Measurements from ENCODE around the gene SYDE2.
"Not testable (repeated sequence)": the region's sequence is repeated elsewhere in the genome, so short reads cannot be mapped to it uniquely, and the experiment has no call there.

The SYDE2 gene

DNA sequence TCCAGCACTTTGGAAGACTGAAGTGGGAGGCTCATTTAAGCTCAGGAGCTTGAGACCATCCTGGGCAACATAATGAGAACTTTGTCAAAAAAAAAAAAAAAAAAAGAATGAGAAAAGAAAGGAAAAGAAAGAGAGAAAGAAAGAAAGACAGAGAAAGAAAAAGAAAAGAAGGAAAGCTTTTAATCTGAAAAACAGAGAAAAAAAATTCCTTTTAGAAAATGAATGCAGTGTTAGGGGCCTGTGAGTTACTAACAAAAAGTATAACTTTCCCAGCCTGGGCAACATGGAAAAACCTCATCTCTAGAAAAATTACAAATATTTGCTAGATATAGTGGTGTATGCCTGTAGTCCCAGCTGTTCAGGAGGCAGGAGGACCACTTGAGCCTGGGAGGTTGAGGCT lies 15.9 kb upstream of the SYDE2 start:
- no peak for DNase-seq

DNA sequence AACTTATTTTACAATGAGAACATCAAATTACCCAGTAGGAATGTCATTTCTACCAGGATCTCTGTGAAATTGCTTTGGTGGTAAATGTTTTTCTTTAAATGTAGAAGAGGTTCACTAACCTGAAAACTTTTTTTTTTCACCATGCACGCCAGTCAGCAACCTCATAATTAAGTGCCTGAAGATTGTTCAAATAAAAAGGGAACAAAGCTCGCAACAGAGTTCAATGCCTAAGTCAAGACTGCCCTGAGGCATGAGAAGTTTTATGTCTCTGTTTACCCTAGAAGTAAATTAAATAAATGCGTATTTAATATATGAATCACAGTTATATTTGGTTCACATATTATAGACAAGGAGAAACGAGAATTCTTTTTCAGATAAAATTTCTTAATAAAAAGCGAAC lies 13.8 kb upstream of the SYDE2 start:
- no peak for DNase-seq

DNA sequence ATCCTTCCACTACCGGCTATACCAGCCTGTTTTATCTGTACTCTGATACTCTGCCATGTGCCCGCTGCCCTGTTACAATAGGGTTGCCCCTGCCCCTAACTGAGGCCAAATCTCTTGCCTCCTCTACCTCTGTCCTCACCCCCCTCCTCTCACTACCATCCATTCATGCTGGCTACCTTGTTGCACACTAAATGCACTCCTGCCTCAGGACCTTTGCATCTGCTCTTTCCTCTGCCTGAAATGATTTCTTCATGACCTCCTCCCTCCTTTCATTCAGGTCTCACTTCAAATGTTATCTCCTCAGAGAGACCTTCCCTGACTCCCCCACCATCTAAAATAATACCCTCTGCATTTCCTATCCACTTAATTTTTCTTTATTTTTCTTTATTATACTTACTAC lies 7.7 kb upstream of the SYDE2 start:
- no peak for DNase-seq

DNA sequence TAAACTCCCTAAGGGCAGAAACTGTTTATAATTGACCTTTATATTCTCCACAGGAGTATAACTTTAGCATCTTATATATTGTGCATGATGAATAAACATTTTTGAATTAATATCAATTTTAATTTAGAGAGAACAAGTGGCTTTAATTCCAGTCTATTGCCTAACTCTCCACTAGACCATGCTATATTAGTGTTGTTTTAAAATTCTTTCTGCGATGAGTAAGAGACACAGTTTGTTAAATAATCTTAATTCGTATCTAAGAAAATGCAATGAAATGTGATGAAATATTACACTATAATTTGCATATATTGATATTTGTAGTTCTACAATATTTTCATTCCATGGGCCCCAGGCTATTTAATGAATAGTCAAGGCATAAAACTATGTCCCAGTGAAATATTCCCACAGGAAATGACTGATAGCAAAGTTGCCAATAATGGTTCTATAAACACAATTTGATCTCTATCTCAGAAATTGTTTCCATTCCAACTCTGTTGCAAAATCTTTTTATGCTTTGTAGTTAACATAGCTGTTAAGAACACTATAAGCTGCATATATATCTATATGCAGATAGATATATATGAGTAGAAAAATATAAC lies 2.9 kb upstream of the SYDE2 start:
- DNase-seq = no peak

DNA sequence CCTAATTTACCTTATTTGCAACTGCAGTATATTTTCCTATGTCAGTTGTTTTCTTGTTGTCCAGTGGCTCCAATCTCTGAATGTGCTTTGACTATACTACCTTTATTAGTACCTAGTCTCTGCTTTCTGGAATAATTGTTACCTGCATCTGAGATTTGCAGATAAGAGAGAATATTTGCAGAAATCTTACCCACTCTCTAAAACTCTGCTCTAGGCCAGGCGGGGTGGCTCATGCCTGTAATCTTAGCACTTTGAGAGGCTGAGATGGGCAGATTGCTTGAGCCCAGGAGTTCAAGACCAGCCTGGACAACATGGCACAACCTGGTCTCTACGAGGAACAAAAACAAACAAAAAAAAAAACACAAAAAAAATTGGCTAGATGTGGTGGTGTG lies 2.0 kb upstream of the SYDE2 start:
- no peak for DNase-seq

DNA sequence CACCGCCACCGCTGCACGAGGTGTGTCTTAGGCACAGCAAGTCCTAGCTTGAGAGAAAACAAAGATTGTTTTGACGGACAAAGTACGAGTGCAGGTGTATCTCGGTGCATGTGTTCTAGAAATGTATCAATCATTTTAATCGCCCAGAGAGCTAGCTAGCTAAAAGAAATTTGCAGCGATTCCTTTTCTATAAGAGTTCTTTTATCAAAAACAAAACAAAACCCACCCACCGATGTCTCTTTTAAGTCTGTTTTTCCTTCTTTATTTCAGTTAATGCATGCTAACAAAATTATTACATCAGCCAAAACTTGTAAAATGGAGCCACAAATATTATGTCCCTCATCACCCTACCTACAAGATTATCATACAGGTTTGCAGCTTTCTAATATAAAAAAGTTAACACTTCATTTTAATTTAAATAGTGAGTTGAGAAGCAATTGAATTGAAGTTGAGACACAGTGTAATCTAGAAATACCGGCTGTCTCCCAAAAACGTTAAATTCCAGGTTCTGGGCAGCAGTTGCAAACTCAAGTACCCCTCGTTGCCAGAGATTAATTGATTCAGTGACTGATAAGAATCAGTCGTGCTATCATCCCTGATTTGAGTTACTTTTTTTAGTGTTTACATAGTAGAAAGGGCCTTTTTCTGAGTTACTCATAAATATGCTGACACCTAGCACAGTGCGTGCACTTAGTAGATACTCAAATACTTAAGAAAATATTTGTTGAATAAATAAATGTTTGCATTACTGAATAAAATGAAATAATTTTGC lies 1.5 kb upstream of the SYDE2 start:
- DNase-seq = no peak

DNA sequence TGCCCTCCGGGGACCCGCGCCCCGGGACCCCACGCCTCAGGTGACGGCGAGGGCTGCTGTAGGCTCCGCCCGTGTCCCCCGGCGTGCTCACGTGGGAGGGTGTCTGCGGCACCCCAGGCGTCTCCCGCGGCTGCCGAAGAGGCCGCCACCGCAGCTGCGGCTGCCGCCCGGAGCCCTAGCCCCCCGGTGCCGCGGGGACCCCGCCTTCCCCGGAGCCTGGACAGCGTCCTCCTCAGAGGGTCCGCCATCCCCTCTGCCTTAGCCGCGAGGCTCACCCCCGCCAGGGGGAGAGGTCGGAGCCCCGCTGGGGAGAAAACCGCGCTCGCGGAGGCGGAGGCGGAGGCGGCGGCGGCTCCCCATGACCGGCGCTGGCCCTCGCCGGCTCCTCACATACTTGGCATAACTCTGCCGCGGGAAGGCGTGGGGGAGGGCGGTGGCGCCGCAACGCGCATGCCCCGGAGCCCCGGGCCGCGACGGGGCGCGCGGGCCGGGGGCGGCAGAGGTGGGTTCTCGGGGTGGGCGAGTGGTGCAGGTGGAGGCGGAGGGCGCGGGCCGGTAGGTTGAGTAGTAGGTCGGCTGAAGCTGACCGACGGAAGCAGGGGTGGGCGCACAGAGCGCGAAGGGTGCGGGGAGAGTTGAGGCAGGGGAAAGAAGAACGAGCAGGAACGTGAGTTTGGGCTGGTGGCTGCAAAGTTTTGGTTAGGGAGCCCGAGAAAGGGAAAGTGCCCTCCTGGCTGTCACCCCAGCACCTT lies 700 bp upstream of the SYDE2 start:
- no peak for DNase-seq

DNA sequence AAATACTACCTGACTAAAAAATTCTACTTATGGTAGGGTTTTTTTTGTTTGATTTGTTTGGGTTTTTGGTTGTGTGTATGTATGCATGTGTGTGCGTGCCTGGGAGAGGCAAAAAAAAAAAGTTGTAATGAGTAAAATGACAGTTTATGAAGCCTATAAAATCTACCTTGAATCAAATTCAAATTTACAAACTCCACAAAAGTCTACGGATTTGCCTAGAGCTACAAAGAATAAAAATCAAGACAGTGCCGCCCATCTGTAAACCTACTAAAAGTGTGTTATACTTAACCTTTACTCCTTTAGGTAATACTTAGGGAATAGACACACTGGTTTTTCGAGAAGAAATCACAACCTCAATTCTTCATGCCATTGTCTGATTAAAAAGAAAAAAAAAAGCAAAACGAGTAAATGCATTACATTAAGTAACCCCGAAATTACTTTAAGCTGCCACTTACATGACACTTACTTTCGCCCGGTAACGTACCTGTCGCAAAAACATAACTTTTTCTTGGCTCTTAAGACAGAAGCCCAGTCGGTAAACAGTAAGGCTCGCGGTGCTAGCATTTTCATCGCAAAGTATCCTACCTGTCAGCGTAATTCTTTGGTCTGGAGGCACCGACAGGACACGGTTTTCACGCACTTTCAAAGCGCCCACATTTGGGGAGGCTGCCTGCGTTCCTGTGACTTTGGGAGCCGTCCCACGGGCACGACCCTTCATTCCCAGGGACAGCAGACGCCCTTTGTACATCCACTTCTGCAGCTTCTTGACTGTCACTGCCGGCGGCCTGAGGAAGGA lies 951 bp downstream of the SYDE2 start:
- DNase-seq = no peak

DNA sequence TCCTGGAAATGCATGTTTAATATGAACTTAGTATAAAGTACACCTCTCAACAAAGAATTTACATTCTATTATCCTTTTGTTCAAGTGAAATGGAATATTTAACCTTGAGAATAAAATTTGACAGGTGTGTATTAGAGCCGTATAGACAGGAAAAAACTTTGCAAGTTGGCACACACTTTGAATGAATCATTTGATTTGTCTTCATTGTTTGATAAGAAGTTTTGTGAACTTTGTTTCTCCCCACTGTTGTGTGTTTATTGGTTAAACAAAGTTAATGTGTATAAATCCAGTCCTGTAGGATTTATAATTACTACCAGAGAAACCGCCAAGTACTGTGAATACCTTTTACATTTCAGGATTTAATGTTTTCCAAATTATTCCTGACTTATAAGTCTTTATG lies 2.0 kb downstream of the SYDE2 start:
- DNase-seq = no peak

DNA sequence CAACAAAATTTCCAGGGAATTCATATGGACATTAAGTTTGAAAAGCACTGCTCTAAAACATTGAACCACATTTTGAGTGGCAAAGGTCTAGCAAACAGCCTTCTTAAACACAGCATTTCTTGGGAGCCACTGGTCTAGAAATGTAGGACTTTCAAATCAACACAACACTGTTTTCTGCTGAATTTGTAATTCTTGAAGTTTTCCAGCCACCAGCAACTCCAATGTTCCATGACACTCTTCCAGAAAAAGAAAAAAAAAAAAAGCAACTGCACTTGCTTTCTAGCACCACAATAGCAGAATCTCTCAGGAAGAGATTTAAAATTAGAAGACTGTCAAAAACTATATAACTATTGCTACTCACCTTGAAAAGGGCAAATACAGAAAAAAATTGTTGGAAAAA lies 4.5 kb downstream of the SYDE2 start:
- no peak for DNase-seq

DNA sequence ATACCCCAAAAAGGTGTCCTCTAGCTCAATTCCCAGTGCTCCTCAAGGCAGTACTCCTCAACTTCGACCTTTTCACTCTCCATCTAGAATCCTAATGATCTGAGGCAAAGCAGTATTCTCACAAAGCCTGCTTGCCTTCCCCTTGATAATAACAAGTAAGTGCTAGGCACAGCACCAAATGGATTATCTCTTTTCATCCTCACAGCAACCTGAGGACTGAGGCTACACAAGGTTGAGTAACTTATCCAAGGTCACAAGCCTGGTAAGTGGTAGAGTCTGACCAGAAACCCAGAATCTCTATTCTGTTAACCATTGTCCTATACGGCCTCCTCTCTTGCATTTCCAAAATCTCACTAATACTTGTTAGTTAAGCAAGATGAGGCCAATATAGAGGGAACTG lies 5.1 kb downstream of the SYDE2 start:
- DNase-seq = no peak

DNA sequence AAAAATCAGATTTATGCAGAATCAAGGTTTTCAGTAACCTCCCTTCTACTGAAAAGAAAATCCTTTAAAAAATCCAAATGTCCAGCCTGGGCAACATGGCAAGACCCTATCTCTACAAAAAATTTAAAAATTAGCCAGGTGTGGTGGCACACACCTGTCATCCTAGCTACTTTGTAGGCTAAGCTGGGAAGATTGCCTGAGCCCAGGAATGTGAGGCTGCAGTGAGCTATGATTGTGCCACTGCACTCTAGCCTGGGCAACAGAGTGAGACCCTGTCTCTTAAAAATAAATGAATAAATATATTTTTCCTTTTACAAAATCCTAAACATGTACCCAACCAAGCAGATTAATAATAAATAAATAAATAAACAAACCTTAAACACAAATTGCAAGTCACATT lies 8.7 kb downstream of the SYDE2 start:
- DNase-seq = not testable (repeated sequence)

DNA sequence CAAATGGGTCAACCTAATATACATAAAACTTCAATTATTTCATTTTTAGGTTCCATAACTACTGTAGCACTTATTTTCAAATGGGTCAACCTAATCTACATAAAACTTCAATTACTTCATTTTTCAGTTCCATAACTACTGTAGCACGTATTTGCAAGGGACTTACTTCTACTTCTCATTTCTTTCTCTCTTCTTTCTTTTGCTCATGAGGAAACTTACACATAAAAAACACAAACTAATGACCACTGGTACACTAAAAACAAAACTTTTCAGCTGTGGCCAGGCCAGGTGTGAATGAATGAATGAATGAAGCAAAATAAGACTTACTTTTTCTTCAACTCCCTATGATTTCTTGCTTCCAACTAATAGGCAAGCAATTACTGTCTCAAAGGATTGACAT lies 11.7 kb downstream of the SYDE2 start:
- DNase-seq = no peak

DNA sequence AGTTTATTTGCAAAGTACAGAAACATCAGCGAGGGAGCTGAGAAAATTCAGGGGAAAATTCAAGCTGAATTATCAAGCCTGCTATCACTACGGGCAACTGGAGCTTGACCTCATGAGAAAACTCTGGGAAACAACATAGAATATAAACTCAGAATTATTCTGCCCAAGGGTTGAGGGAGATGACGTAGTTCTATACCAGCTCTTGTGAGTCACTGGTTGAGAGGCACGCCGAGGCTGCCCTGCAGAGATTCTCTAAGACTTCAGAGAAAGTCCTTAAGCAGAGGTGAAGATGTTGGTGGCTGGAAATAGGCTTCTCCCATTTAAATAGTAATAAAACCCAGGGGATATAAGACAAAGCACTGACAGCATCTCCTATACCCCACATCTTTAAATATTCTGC lies 12.3 kb downstream of the SYDE2 start:
- DNase-seq = no peak

DNA sequence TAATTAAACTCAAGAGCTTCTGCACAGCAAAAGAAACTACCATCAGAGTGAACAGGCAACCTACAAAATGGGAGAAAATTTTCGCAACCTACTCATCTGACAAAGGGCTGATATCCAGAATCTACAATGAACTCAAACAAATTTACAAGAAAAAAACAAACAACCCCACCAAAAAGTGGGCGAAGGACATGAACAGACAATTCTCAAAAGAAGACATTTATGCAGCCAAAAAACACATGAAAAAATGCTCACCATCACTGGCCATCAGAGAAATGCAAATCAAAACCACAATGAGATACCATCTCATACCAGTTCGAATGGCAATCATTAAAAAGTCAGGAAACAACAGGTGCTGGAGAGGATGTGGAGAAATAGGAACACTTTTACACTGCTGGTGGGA lies 13.8 kb downstream of the SYDE2 start:
- DNase-seq = not testable (repeated sequence)

DNA sequence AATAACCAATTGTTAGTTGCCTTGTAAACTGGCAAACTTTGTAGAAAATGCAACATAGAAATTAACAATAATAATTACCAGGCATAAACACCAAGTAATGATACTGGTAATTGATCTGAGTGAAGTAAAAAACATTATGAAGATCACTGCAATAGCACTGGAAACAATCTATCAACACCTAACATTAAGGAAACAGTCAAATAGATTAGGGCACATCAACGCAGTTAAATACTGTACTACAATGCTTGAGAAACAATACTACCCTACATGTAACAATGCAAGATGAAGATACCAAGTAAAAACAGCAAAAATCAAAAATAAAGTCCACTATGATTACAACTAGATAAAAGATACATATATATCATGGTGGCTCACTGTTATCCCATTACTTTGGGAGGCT lies 16.6 kb downstream of the SYDE2 start:
- no peak for DNase-seq

DNA sequence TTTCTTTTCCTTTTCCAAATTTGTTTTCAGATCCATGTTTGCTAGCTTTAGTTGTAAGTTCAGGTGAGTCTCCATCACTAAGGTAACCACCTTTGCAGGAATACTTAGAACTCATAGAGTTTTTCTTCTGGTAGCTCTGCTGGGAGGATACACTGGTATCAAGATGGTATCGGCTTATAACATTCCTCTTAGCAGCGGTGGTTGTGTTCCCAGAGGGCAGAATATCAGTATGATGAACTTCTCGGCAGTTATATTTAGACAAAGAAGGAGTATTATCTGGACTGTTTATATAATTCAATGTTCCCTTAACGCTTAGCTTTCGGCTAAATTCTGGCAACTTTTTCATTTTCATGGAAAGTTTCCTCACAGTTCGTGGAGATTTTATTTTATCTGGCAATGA lies 18.1 kb downstream of the SYDE2 start:
- DNase-seq = no peak

DNA sequence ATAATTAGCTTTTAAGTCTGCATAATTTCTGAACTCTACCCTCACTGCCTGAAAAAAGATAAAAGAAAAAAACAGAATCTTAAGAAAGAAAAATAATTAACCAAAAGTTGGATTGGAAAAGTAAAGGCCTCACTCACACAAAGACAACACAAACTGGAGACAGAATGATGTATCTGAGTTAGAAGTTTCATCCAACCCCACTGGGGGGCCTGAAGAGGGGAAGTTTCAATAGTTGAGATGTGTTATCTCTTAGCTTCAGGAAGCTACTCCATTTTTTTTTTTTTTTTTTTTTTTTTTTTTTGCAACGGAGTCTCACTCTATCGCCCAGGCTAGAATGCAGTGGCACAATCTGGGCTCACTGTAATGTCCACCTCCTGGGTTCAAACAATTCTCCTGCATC lies 19.9 kb downstream of the SYDE2 start:
- no peak for DNase-seq

DNA sequence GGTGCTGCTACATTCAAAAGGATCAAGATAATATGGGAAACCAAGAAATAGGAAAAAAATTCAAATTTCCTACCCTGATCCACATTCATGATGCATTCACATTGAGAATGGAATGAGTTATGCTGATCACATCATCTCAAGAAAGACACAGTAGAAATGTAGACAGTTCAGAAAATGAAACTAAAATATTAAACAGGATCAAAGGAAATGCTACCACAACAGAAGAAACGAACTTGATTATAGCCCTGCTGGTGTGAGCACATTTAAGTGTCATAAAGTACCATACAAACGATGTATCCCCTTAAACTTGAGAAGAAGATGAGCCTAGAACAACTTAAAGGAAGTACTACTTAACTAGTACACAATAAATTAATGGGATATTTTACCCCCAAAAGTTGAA lies 21.3 kb downstream of the SYDE2 start:
- no peak for DNase-seq

DNA sequence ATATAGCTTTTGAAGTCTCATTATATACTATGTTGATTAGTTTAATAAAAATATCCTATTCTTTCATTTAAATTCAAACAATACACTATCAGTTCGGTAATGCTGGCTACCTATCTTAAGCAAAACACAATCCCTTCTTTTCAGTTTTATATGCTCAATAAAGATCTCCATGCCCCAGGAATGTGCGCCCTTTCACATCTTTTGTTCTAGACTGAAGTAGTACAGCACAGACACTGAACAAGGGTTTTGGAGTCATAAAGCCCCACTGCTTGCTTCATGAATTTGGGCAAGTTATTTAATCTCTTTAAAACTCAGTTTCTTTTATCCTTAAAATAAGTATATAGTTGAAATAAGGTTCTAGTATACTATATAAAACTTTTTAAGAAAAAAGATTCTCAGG lies 22.4 kb downstream of the SYDE2 start:
- DNase-seq = no peak

DNA sequence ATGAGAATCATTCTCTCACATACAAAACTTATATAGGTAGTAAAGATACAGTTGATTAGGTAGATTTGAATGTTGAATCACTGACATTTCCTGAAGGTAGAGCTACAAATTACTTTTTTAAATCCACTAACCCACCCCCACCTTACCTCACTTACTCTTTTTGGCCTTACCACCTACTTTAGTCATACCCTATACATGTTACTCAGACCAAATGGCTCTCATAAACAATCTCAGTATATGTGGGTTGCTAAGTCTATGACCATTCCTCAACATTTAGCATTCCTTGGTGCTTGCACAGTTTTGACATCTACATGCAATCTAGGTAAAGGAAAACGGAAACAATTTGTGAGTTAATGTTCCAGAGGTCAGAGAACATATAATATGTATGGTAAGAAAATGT lies 26.3 kb downstream of the SYDE2 start:
- no peak for DNase-seq

DNA sequence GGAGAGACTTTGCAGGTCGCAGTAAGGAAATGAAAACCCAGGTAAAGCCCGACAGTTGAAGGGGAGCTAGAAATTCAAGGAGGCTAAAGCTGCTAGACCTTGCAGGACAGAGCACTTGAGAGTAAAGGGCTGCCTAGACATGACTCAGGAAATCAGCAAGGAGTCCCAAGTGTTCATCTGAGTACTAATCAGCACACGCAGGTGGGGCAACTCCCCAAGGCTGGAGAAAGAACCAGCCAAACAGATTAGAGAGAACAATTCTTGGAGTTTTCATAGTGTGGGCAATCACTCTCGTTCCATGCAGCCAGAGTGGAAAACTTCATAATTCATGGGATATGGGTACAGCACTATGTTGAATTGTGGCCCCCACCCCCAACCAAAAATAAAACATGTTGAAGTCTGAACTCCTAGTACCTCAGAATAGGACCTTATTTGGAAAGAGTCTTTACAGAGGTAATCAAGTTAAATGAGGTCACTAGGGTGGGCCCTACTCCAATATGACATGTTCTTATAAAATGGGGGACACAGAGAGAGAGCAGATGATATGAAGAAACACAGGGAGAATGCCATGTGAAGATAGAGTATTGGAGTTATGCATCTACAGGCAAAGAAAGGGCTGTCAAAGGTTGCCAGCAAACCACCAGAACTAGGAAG lies 28.0 kb downstream of the SYDE2 start:
- no peak for DNase-seq

DNA sequence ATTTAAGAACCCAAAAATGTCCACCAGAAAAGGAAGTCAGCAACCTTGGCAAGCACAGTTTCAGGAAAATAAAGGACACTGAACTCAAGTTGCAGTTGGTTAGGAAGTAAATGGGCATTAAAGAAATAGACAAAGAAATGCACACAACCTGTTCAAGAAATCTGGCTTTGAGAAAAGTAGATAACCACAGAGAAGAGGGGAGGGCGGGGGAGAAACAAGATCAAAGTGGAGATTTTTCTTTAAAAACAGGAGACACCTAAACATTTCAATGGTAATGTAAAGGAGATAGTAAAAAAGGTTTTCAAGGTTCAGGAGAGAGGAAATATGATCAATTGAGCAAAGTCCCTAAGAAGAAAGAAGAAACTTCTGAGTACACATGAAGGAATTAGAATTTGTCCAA lies 29.1 kb downstream of the SYDE2 start:
- DNase-seq = no peak
